ENCODE results near the gene NIT1.

Gene NIT1

DNA sequence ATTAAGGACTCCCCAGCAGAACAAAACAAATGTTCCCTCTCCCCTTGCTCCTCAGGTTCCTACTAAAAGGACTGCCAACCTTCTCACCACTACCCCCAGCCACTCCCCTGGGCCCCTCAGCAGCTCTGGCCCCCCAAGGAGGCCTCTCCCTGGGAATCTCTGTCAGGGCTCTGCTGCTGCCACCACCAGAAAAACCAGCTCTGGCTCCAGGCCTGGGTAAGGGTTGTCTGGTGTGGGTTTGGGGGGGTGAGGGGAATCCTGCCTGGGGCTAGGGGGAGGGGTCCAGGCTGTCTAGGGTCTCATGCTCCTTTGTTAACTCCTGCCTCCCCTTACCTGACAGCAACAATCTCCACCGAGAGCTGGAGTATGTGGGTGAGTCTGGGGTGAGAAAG, 33.3 kb upstream of the NIT1 start:
- no peak for DNase-seq

DNA sequence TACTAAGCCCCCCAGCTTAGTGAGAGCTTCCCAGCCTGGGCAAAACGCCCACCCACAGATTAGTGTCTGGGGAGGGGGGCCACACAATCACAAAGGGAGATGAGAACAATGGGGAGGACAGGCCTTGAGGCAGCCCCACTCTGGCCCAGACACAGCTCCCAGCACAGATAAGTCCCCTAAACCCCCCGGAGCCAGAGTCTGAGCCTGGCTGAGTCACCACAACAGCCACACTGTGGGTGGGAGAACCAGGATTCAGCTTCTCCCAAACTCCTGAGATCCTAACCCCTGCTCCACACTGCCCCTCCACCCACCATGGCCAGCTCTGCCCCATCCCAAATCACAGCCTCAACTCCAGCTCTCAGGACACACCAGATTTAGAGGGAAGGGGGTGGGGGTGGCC, 32.7 kb upstream of the NIT1 start:
- no peak for DNase-seq

DNA sequence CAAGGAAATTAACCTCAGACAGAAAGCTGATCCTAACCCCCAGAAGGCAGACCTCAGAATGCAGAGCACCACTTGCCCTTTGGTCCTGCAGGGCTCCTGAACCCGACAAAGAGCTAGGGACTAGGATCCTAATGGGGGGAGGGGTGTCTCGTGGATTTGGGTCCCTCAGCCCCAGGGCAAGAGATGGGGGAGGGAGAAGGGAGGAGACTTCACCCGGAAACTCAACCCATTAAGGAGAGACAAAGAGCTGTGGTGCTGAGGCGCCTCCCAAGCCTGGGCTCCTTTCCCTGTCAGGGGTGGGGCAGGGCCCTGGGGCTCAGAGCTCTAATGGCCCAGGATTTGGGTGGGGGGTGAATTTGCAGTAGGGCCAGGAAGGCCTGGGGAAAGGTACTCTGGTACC, 31.4 kb upstream of the NIT1 start:
- no peak for DNase-seq

DNA sequence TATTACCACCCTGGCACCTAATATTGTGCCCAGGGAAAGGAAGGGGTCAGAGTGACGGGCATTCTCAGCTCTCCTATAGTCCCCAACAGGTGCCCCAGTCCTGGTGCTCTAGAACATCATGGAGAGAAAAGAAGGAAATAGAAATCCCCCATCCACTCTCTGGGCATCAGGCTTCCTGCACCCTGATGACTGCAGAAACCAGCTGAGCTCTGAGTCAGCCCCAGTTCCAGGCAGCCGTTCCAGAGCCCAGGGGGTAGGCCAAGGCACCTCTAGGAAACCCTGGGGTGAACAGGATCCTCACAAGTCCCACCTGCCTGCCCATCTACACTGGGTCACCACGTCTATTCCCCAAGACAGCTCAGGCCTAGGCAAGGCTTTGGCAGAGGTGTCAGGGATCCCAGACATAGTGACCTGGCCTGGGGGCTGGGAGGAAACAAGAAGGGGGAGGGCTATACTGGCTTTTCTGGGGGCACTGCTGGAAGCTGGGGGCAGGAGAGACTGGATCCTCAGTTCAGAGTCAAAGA, 29.3 kb upstream of the NIT1 start:
- no peak for DNase-seq

GRCh38 chr1:161089251-161089924, 28.5 kb upstream of the NIT1 start, which contains the start of gene NECTIN4:
Gene NECTIN4, minus strand, starts transcription at chr1:161089558. Its CDS starts 262 bp downstream, at chr1:161089296.
- no peak for DNase-seq

DNA sequence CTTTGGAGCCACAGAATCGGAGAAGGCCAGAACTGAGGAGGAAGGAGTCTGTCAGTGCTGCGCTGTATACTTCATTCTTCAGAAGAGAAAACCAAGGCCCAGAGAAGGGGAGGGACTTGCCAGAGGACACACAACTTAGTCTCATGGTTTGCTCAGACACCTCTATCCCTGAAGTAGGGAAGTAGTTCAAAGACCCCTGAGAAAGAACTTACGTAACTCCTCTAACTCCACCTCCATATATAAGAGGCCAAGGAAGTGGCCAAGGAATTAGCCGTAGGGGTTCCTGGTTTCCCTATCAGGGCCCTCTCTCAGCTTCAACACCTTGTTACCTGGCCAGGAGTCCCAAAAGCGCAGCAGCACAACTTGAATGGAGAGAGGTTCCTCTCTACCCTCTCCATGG, 28.0 kb upstream of the NIT1 start:
- DNase-seq: no peak

GRCh38 chr1:161090617-161091016, 27.3 kb upstream of the NIT1 start:
- DNase-seq: no peak

DNA sequence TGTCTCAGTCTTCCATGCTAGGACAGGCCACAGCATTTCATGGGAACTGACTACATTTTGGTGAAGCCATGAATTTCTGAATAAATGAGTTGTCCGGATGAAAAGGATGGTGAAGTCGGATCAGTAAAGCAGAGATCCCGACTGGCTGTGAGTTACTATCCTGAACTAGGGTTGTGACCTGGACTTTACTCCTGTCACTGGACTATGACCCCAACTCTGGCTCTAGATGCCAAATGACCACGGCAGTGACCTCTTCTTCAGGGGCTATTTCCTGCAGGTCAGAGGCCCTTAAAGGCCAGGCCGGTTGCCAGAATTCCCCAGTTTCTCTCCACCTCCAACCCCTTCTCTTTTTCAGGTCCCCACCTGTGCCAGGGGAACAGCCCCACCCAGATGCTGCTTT, 26.8 kb upstream of the NIT1 start:
- no peak for DNase-seq

DNA sequence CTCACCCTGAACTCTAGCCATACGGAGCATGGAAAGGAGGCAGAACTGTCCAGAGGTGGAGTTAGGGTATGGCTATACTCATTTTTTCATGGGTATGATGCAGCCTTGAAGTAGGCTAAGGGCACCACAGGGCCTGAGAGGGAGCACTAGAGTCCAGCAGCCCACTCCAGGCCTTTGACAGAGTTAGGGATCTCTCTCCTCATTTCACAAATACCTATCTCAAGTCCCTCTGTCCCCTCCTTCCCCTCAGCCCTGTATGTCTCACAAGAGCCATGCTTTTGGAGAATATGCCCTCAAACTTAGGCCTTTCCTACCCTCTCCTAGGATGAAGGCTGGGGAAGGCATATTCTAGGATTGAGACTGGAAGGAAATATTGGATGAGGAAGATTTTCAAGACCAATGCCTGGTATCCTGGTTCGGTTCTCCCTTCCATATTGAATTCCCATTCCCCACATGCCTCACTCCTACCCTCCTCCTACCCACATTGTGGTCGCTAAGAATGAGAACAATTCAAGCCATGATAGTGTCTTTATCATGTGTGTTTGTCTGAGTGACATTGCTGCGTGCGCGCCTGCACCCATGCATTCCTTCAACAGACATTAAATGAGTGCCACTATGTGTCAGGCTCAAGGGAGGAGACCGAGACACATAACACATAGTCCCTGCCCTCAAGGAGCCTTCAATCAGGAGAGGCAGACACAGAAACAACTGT, 26.0 kb upstream of the NIT1 start:
- no peak for DNase-seq

GRCh38 chr1:161092621-161093028, 25.3 kb upstream of the NIT1 start:
- peak; percentile 49 for DNase-seq

- DNase-seq: no peak
Measured at GRCh38 chr1:161094481-161094880, 23.4 kb upstream of the NIT1 start.

DNA sequence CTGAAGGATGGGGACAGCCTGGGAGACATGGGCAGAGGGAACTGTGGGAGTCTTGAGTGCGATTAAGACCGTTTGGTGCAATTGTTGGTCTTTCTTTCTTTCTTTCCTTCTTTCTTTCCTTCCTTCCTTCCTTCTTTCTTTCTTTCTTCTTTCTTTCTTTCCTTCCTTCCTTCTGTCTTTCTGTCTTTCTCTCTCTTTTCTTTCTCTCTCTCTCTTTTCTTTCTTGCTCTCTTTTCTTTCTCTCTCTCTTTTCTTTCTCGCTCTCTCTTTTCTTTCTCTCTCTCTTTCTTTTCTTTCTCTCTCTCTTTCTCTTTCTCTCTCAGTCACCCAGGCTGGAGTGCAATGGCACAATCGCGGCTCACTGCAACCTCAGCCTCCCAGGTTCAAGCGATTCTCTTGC, 22.7 kb upstream of the NIT1 start:
- DNase-seq: no peak

GRCh38 chr1:161096015-161096414, 21.9 kb upstream of the NIT1 start:
- DNase-seq: no peak

DNA sequence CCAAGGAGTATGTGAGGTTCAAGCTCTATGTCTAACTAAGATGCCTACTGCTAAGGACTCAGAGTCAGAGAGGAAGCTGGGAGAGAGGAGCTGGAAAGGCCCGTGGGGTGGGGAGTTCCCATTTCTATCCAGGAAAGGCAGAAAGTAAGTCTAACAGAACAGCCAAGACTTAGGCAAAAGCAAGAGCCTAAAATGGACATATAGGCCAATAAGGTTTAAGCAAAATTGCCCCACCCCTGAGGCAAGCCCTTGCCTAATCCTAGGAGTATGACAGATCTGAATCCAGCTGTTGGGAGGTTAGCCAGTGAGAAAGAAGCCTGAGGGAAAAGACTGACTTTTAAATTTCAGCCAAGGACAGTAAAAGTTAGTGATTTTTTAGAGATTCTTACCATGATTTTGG, 21.4 kb upstream of the NIT1 start:
- DNase-seq: no peak

DNA sequence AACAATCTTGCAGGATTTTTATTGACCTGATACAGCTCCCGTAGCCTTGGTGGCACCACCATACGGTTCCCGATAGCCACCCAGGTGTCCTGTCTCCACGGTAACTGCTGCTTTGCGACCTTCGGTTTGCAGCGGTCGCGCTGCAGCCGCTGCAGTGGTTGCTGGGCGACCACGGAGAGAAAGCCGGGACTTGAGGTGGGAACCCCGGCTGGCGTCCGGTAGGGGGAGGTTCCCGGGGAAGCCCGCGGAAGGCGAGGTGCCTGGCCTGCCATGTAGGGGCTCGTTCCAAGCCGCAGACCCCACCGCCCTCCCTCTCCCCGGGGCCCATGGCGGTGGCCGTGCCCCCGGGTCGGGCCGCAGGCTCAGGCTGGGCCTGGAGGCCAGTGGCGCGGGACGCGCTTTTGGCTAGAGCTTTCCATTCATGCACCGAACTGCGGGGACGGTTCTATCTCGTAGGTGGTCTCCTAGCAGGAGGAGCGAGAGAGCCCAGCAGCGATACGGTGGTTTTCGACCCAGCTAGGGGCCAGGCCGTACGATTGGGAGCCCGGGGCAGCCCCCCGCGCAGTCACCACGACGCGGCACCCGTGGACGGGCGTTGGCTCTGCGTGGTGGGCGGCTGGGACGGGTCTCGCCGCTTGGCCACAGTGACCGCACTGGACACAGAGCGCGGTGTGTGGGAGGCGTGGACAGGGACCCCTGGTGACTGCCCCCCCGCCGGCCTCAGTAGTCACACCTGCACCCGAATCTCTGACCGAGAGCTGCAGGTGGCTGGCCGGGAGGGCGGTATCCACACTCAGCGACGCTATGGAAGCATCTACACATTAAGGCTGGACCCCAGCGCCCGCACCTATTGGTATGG, 19.5 kb upstream of the NIT1 start, which contains the start of gene KLHDC9:
TSS of gene KLHDC9 (plus strand) at position 152 of the 859 bp plus-strand sequence. CDS start at position 327, 175 bp downstream.
- DNase-seq: peak; percentile 85

- DNase-seq: no peak
Measured at GRCh38 chr1:161099090-161099802, 18.7 kb upstream of the NIT1 start.

DNA sequence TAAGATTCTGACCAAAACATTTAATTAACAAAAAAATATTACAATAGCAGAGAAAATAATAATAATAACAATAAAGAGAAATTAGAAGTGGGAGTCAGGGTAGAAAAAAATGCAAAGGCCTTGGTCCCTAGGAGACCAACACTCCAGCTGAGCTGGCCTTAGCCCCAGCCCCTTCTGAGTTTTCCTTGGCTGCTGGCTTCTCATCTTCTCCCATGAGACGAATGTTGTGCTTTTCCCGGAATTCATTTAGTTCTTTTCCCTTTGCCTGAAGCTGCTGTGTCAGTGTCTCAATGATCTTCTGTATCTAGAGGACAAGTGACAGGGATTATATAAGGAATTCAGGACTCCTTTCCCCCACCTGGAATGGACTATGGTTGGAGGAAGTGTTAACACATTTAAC, 17.3 kb upstream of the NIT1 start:
- no peak for DNase-seq

- DNase-seq: no peak
Measured at GRCh38 chr1:161106431-161106830, 11.5 kb upstream of the NIT1 start.

DNA sequence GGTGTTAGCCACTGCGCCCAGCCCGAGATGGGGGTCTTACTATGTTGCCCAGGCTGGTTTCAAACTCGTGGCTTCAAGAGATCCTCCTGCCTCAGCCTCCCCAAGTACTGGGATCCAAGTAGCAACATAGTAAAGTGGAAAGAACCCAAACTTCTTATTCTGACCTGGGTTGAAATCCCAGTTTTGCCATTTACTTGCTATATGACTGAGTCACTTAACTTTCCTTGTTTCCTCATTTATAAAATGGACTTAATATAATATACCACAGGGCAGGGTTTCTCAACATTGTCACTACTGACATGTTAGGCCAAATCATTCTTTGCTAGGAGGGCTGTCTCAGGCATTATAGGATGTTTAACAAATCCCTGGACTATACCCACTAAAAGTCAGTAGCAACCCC, 6.8 kb upstream of the NIT1 start:
- no peak for DNase-seq

DNA sequence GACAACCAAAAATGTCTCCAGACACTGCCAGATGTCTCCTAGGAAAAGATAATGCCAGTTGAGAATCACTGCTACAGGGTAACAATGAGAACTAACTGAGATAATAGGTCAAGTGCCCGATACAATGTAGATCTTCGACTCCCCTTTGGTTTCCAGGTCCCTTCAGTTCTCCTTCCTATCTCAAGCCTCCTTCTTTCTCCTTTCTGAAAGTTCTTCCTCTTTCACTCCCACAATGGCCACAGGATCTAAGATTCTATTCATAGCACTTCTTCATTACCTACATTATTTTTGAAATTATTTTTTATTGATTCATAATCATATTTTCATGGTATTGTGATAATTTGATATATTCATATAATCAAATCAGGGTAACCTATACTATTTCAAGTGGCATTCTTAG, 6.4 kb upstream of the NIT1 start:
- DNase-seq: no peak

DNA sequence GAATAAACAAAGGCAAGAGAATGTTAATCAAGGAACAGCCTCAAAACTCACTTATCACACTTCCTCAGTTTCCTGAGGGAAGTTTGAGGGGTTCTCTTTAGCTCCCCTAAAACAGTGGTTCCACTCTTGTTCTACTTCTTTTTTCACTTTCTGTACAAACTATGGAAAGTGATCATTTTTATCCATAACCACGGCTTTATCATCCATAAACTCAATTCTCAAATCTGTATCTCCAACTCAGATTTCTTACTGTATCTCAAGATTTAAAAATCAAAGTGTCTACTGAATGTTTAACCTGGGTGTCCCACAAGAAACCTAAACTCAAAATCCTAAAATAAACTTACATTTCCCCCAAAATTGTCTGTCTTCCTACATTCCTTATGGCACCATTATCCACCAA, 4.0 kb upstream of the NIT1 start:
- DNase-seq: no peak

GRCh38 chr1:161114556-161114955, 3.3 kb upstream of the NIT1 start:
- DNase-seq: no peak
